Cardiac muscle cell (in vitro differentiated cells and primary cell): ENCODE results near the gene SASH1. TPM values are rescaled to one million over a fixed set of nuclear protein-coding genes. Genes with fewer than 3 reads are reported as not detected.

Experiments used
- DNase-seq, 2 donors: peaks; one replicate each; pipeline versions ENCODE4 v3.0.0 to v3.0.0-alpha.2; 2010 to 2017; ENCODE audit warnings: low read depth in 1 of 2, low spot score in 1 of 2
- H3K27ac ChIP-seq: fragments of 200-600 bp; sonication (generic); 2 replicates; pipeline ENCODE4 v1.5.1; 2016
- H3K27me3 ChIP-seq: fragments of 200-600 bp; sonication (generic); 2 replicates; pipeline ENCODE4 v1.6.0; 2016; ENCODE audit warnings: control low read depth
- H3K36me3 ChIP-seq: fragments of 200-600 bp; sonication (generic); 2 replicates; pipeline ENCODE4 v1.5.1; 2016; ENCODE audit warnings: control low read depth
- H3K4me1 ChIP-seq: fragments of 200-600 bp; sonication (generic); 2 replicates; pipeline ENCODE4 v1.8.1; 2017; ENCODE audit warnings: low read depth, mild to moderate bottlenecking, mixed run types
- H3K4me3 ChIP-seq: fragments of 200-600 bp; sonication (generic); 2 replicates; pipeline ENCODE4 v1.5.1; 2016; ENCODE audit warnings: mild to moderate bottlenecking
- H3K9me3 ChIP-seq: fragments of 200-600 bp; sonication (generic); 2 replicates; pipeline ENCODE4 v1.5.1; 2017; ENCODE audit warnings: low read depth, mild to moderate bottlenecking, control low read depth
- polyA plus RNA-seq: library from polyadenylated mRNA; unstranded; fragments of >200 nt; fragmentation: Nextera tagmentation; extraction: Ambion mirVana; gene quantifications from 2 replicates; pipeline ENCODE4 v1.2.1, GENCODE V29; 2016
- total RNA-seq: library from RNA; depleted of rRNA; stranded (reverse); fragments of >200 nt; gene quantifications from 2 replicates; pipeline ENCODE4 v1.2.3, GENCODE V29; 2016
- TF ChIP-seq, protein P1 (sequence below): IDR thresholded peaks from 2 replicates; pipeline ENCODE4 v1.5.1; 2012; ENCODE audit warnings: low read depth, mild to moderate bottlenecking, low read length

Gene SASH1
- total and polyA plus RNA-seq, 2 experiments from 2014 or later, result 7.2 to 17.1 TPM

DNA sequence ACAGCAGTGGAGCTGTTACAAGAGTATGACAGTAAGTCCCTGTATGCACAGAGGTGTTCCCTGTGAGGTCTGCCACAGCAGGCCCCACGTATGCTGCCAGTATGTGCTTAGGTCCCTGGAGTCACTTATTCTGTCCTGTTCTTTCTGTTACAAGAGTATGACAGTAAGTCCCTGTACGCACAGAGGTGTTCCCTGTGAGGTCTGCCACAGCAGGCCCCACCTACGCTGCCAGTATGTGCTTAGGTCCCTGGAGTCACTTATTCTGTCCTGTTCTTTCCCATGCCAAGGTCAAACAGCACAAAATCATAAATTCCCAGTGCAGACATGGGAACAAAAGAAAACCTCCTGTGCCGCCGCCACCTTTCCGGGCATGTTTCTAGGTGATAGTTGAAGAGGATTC lies 192.2 kb downstream of the SASH1 start:
- Histone ChIP-seq H3K4me1 (peaks cover 20% of the 10 kb centered on the region), H3K36me3 (peaks cover 5% of the 10 kb centered on the region)

DNA sequence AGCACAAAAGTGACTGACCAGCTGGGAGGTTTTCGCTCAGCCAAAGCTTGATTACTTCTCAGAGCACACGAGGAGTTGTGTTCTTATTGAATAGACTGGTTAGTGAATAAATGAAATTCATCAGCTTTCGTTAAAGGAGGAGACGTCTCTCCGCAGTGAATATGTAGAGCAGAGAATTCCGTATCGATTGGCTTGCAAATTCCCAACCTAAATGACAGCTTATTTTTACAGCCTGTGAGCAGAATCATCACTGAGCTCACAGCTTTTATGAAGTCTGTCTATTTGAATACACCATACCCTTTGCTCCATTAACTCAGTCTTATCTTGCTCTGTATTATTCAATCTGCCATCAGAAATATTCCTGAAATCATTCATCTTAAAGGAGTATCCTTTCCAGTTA lies 192.7 kb downstream of the SASH1 start:
- Histone ChIP-seq H3K4me3 (no peak overlapping the region), H3K27me3 (no peaks in the 10 kb centered on the region), H3K9me3 (no peaks in the 10 kb centered on the region), H3K27ac (no peak overlapping the region), H3K4me1 (peaks cover 17% of the 10 kb centered on the region), H3K36me3 (peaks cover 5% of the 10 kb centered on the region)
- DNase-seq, result no peak
- TF ChIP-seq, protein P1, sequence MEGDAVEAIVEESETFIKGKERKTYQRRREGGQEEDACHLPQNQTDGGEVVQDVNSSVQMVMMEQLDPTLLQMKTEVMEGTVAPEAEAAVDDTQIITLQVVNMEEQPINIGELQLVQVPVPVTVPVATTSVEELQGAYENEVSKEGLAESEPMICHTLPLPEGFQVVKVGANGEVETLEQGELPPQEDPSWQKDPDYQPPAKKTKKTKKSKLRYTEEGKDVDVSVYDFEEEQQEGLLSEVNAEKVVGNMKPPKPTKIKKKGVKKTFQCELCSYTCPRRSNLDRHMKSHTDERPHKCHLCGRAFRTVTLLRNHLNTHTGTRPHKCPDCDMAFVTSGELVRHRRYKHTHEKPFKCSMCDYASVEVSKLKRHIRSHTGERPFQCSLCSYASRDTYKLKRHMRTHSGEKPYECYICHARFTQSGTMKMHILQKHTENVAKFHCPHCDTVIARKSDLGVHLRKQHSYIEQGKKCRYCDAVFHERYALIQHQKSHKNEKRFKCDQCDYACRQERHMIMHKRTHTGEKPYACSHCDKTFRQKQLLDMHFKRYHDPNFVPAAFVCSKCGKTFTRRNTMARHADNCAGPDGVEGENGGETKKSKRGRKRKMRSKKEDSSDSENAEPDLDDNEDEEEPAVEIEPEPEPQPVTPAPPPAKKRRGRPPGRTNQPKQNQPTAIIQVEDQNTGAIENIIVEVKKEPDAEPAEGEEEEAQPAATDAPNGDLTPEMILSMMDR, result no peak

More for the DNA sequence above, 192.2 kb downstream of the SASH1 start:
- DNase-seq, result no peak
- Histone ChIP-seq H3K4me3 (no peak overlapping the region), H3K27me3 (no peaks in the 10 kb centered on the region), H3K9me3 (no peaks in the 10 kb centered on the region), H3K27ac (no peak overlapping the region)
- TF ChIP-seq, protein P1, result no peak

DNA sequence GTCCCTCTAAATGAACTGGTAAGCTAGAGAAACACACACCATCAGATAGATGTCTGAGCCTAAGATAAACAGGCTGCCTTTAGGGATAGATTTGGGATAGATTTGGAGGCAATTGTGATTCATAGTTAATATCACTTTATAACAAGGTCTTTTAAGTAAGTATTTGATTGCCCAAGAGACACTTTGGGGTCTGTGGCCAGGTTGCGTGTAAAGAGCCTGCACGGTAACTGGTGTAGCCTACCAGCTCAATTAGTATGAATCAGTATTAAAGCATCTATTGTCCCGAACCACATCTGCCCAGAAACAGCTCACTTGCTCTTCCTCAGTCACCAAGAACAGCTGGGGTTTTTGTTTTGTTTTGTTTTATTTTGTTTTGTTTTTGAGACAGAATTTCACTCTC lies 193.3 kb downstream of the SASH1 start:
- peak in 1 of 2 donors; percentile 27 for DNase-seq
- Histone ChIP-seq H3K36me3 (peaks cover 9% of the 10 kb centered on the region), H3K27ac (no peak overlapping the region)

DNA sequence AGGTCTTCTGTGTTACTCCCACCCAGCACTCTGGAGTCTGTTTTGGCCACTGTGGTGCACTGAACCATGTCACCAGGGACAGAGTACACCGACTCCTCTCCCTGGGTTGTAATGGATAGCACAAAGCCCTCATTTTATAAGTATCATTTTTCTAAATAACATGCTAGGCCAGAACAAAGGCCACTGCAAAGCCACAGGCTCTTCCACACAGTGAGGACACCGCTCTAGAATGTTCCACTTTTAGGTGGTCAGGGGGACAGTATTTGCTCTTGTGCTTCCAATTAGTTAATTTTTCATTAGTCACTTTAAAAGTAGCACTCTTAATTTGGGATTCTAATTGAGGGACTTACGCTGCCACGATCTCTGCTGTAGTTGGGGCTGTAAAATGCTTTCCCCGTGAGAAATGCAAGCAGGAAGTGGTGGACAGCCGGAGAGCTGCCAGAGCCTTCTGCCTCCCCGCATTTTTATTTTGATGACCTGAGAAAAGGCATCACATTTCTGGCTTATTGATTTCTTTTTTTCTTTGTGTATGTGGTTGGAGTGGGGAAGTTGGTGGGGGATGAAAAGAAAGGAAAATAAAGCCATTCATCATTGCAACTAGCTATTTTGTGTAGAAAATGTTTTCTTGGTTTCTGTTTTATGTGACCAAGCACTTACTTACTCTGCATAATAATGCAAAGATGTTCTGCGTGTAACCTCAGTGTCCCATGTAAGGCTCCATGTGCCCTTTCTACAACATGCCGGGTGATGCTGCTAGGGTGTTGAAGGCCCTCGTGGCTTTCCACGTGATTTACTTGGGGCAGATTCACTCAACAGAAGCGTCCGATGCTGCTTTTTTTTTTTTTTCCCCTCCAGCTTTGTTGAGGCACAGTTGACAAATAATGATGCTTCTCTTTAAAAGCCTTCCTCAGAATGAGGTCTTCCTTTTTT lies 195.9 kb downstream of the SASH1 start:
- H3K27ac ChIP-seq, result no peak overlapping the region
- TF ChIP-seq, protein P1, result no peak
- peak in 1 of 2 donors; percentile 47 for DNase-seq
- peaks cover 10% of the 10 kb centered on the region for H3K4me1 ChIP-seq
- H3K36me3 ChIP-seq, result peaks cover 11% of the 10 kb centered on the region
- H3K9me3 ChIP-seq, result no peaks in the 10 kb centered on the region
- no peak overlapping the region for H3K4me3 ChIP-seq
- no peaks in the 10 kb centered on the region for H3K27me3 ChIP-seq

More for the DNA sequence above, 193.3 kb downstream of the SASH1 start:
- peaks cover 11% of the 10 kb centered on the region for H3K4me1 ChIP-seq
- no peaks in the 10 kb centered on the region for H3K27me3 ChIP-seq
- TF ChIP-seq, protein P1, result no peak
- no peaks in the 10 kb centered on the region for H3K9me3 ChIP-seq
- no peak overlapping the region for H3K4me3 ChIP-seq

DNA sequence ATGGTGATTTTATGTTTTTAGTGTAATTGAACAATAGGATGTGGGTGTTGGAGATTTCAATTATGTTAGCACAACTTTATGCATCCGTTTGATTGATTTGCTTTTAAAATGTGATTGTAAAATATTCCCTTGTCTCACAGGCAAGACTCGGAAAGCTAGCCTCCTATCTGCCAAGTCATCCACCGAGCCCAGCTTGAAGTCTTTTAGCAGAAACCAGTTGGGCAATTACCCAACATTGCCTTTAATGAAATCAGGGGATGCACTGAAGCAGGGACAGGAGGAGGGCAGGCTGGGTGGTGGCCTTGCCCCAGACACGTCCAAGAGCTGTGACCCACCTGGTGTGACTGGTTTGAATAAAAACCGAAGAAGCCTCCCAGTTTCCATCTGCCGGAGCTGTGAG lies 200.9 kb downstream of the SASH1 start:
- Histone ChIP-seq H3K4me1 (no peaks in the 10 kb centered on the region), H3K4me3 (no peak overlapping the region), H3K9me3 (no peaks in the 10 kb centered on the region), H3K27me3 (no peaks in the 10 kb centered on the region), H3K36me3 (peaks cover 11% of the 10 kb centered on the region), H3K27ac (no peak overlapping the region)
- TF ChIP-seq, protein P1, result no peak
- DNase-seq, result no peak
